ENCODE results near the gene UBL5.

GRCh38 chr19:9850235-9850959, 22.7 kb downstream of the UBL5 start:
- TF ChIP-seq CTCF (IDR thresholded peaks at IDR 0.05) = no peak
- no peak for TF ChIP-seq POLR2A (IDR thresholded peaks at IDR 0.05)
